Stimulated activated CD4-positive, alpha-beta T cell treated with anti-CD3 and anti-CD28 coated beads, Interleukin-4, amount 100 ng/mL, for 1 hour (primary cell): Measurements from ENCODE around the gene SETD1A.
"Not testable (repeated sequence)": the region's sequence is repeated elsewhere in the genome, so short reads cannot be mapped to it uniquely, and the experiment has no call there.

ENCODE experiments used
- DNase-seq: peaks from one replicate; pipeline ENCODE4 v3.0.0-alpha.2; 2020

The SETD1A gene

GRCh38 chr16:30930160-30930571, 27.4 kb upstream of the SETD1A start:
- no peak for DNase-seq

GRCh38 chr16:30931068-30931650, 26.4 kb upstream of the SETD1A start:
- no peak for DNase-seq

GRCh38 chr16:30934827-30935557, 22.6 kb upstream of the SETD1A start:
- no peak for DNase-seq

GRCh38 chr16:30937692-30938091, 19.9 kb upstream of the SETD1A start:
- no peak for DNase-seq

GRCh38 chr16:30939571-30939970, 18.0 kb upstream of the SETD1A start:
- not testable (repeated sequence) for DNase-seq

GRCh38 chr16:30941600-30942425, 15.7 kb upstream of the SETD1A start:
- peak; percentile 62 for DNase-seq

- no peak for DNase-seq
Measured at GRCh38 chr16:30942426-30942806, 15.1 kb upstream of the SETD1A start.

GRCh38 chr16:30944352-30944751, 13.2 kb upstream of the SETD1A start:
- no peak for DNase-seq

GRCh38 chr16:30946671-30947540, 10.6 kb upstream of the SETD1A start:
- no peak for DNase-seq

- DNase-seq: no peak
Measured at GRCh38 chr16:30947541-30947858, 10.1 kb upstream of the SETD1A start.

- DNase-seq: no peak
Measured at GRCh38 chr16:30947859-30948666, 9.5 kb upstream of the SETD1A start.

GRCh38 chr16:30948667-30949649, 8.6 kb upstream of the SETD1A start, which contains the start of gene ORAI3:
TSS of gene ORAI3 (plus strand) at chr16:30949068. CDS start at chr16:30949290, 222 bp downstream.
- DNase-seq: peak; percentile 38

GRCh38 chr16:30949650-30950515, 7.7 kb upstream of the SETD1A start:
- peak; percentile 25 for DNase-seq

- no peak for DNase-seq
Measured at GRCh38 chr16:30950516-30951065, 7.0 kb upstream of the SETD1A start.

- DNase-seq: no peak
Measured at GRCh38 chr16:30951193-30951592, 6.4 kb upstream of the SETD1A start.

GRCh38 chr16:30951750-30952149, 5.8 kb upstream of the SETD1A start:
- DNase-seq: no peak

GRCh38 chr16:30953111-30953510, 4.4 kb upstream of the SETD1A start:
- DNase-seq: no peak

- DNase-seq: peak; percentile 64
Measured at GRCh38 chr16:30953511-30954124, 3.9 kb upstream of the SETD1A start.

- DNase-seq: no peak
Measured at GRCh38 chr16:30954993-30955392, 2.6 kb upstream of the SETD1A start.
